HFFc6 (cell line): ENCODE data around the gene S100Z. TPM values are rescaled to one million over a fixed set of nuclear protein-coding genes. Genes with fewer than 3 reads are reported as not detected.
"Not testable (repeated sequence)": the region's sequence is repeated elsewhere in the genome, so short reads cannot be mapped to it uniquely, and the experiment has no call there.

ENCODE experiments used
- DNase-seq: peaks from one replicate; pipeline ENCODE4 v3.0.0-alpha.2; 2018
- H3K27ac Mint-ChIP-seq: 2 replicates; pipeline ENCODE4 v1.8.0; 2020; ENCODE audit warnings: mild to moderate bottlenecking, mixed read lengths
- H3K27me3 Mint-ChIP-seq: 2 replicates; pipeline ENCODE4 v1.8.0; 2021; ENCODE audit warnings: mild to moderate bottlenecking, moderate library complexity, mixed read lengths; ENCODE audit not compliant: insufficient read depth
- H3K36me3 Mint-ChIP-seq: 2 replicates; pipeline ENCODE4 v1.8.0; 2021; ENCODE audit warnings: low read depth, mixed read lengths
- H3K4me1 Mint-ChIP-seq: 2 replicates; pipeline ENCODE4 v1.8.0; 2020; ENCODE audit warnings: low read depth, mixed read lengths
- H3K4me3 Mint-ChIP-seq: 2 replicates; pipeline ENCODE4 v1.8.0; 2020; ENCODE audit warnings: mild to moderate bottlenecking, moderate library complexity, mixed read lengths
- H3K9me3 Mint-ChIP-seq: 2 replicates; pipeline ENCODE4 v1.8.0; 2020; ENCODE audit warnings: mild to moderate bottlenecking, mixed read lengths
- total RNA-seq, 6 experiments: library from RNA; stranded (reverse); fragmentation: NEBNext Ultra II Directional; extraction: Animal tissue kit (Norgen Biotek cat#: 25700); gene quantifications; 2 replicates in 1 of 6; 3 replicates in 5 of 6; pipeline ENCODE4 v1.2.3, GENCODE V29; 2021
- TF ChIP-seq, protein P1 (sequence below): fragments of 200-600 bp; sonication (generic); IDR thresholded peaks from 2 replicates; pipeline ENCODE4 v1.5.0; 2021; ENCODE audit warnings: antibody characterized with exemption, mild to moderate bottlenecking

Gene S100Z
- total RNA-seq, 6 experiments from 2014 or later = not detected

DNA sequence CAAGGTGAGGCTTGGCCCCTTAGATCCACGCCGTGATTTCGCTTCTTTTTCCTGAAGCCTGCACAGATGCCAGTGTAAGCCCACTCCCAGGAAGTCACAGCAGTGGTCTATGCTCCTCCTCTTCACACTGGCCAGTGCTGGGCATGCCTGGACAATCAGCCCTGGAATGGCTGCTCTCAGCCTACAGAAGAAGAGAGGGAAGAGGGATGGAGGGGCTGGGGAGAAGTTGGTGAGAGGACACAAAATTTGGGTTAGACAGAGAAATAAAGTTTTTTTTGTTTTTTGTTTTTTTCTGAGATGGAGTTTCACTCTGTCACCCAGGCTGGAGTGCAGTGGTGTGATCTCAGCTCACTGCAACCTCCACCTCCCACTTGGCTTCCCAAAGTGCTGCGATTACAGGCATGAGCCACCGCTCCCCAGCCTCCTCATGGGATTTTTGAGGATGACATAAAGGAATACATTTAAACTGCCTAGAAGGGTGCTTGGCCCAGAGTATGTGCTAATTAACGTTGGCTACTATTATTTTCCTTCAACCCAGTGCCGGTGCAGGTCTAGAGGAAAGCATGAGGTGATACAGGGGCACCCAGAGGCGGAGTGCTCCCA, 830 bp downstream of the S100Z start:
- Mint-ChIP-seq H3K9me3 (no peaks in the 10 kb centered on the region), H3K27ac (no peak overlapping the region), H3K4me3 (no peak overlapping the region), H3K36me3 (no peaks in the 10 kb centered on the region), H3K4me1 (no peaks in the 10 kb centered on the region), H3K27me3 (no peaks in the 10 kb centered on the region; the same call in none of the 2 replicates)
- TF ChIP-seq, protein P1, sequence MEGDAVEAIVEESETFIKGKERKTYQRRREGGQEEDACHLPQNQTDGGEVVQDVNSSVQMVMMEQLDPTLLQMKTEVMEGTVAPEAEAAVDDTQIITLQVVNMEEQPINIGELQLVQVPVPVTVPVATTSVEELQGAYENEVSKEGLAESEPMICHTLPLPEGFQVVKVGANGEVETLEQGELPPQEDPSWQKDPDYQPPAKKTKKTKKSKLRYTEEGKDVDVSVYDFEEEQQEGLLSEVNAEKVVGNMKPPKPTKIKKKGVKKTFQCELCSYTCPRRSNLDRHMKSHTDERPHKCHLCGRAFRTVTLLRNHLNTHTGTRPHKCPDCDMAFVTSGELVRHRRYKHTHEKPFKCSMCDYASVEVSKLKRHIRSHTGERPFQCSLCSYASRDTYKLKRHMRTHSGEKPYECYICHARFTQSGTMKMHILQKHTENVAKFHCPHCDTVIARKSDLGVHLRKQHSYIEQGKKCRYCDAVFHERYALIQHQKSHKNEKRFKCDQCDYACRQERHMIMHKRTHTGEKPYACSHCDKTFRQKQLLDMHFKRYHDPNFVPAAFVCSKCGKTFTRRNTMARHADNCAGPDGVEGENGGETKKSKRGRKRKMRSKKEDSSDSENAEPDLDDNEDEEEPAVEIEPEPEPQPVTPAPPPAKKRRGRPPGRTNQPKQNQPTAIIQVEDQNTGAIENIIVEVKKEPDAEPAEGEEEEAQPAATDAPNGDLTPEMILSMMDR = no peak
- no peak for DNase-seq

DNA sequence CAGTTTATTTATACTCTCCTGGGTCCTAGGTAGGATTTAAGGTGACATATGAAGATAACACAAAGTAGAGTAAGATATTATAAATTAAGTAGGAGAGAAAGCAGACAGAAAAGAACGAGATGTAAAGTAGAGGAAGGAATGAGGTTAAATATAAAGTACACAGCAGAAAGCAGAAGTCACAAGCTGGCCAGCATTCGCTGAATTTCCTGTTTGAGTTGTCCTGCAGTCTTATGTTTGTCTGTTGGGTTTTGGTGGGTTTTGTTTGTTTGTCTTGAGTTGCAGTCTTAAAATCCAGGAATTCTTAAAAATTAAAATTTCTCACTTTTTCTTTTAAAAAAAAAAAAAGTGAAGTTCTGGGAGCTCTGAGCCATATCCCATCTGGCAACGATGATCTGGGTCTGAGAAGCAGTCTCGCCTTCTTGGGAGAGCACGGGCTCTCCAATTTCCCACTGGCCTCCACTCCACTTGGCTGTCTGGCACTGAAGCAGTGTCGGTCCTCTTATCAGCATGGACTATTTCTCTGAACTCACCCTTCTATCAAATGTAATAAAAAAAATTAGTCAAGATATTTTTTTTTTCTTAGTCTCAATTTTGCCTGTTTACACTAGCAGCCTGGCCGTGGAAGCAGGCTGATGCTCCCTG, 2.0 kb downstream of the S100Z start:
- Mint-ChIP-seq H3K36me3 (no peaks in the 10 kb centered on the region), H3K4me1 (no peaks in the 10 kb centered on the region), H3K27ac (no peak overlapping the region), H3K9me3 (no peaks in the 10 kb centered on the region), H3K4me3 (no peak overlapping the region), H3K27me3 (no peaks in the 10 kb centered on the region; the same call in 1 of the 2 replicates)
- DNase-seq = no peak
- TF ChIP-seq, protein P1 = no peak

DNA sequence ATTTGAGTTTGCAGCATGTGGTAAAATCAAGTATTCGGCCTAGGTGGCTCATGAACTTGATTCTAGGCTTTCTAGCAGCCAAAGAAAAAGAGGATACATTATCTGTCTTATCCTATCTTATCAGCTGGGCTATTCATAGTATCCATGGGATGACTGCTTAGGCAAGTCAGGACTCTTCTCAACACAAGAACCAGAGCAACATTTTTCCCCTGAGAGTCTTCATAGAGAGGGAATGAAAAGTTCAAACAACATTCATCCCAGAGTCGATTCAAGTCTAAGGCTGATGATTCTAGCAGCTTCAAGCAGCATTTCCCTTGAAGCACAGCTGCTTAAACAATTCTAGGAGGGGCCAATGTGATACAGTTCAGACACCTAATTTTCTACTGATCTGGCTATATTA, 3.0 kb downstream of the S100Z start:
- Mint-ChIP-seq H3K9me3 (no peaks in the 10 kb centered on the region), H3K4me1 (no peaks in the 10 kb centered on the region), H3K27me3 (no peaks in the 10 kb centered on the region; the same call in 1 of the 2 replicates), H3K36me3 (no peaks in the 10 kb centered on the region), H3K4me3 (no peak overlapping the region), H3K27ac (no peak overlapping the region)
- TF ChIP-seq, protein P1 = no peak
- no peak for DNase-seq

DNA sequence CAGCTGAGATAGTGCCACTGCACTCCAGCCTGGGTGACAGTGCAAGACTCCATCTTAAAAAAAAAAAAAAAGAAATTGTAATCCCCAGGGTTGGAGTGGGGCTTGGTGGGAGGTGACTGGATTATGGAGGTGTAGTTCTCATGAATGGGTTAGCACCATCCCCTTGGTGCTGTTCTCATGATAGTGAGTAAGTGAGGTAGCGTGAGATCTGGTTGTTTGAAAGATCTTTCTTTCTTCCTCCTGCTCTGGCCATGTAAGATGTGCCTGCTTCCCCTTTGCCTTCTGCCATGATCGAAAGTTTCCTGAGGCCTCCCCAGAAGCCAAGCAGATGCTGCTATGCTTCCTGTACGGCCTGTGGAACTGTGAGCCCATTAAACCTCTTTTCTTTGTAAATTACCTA, 3.9 kb downstream of the S100Z start:
- not testable (repeated sequence) for H3K4me1 Mint-ChIP-seq, H3K9me3 Mint-ChIP-seq, DNase-seq, H3K27ac Mint-ChIP-seq, H3K4me3 Mint-ChIP-seq, H3K27me3 Mint-ChIP-seq, H3K36me3 Mint-ChIP-seq

DNA sequence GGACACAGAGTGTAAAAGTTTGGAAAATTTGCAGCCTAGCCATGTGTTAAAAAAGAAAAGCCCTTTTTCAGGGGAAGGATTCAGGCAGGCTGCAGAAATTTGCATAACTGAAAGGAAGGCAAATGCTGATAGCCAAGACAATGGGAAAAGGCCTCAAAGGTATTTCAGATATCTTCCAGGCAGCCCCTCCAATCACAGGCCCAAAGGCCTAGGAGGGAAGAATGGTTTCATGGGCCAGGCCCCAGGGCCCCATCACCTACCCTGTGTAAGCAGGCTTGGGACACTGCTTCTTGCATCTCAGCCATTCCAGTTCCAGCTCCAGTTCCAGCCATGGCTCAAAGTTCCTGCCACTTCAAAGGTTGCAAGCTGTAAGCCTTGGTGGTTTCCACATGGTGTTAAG, 4.8 kb downstream of the S100Z start:
- H3K36me3 Mint-ChIP-seq = no peaks in the 10 kb centered on the region
- H3K27me3 Mint-ChIP-seq = peaks cover 2% of the 10 kb centered on the region
- no peaks in the 10 kb centered on the region for H3K4me1 Mint-ChIP-seq
- H3K9me3 Mint-ChIP-seq = no peaks in the 10 kb centered on the region
- DNase-seq = no peak
- no peak overlapping the region for H3K27ac Mint-ChIP-seq
- H3K4me3 Mint-ChIP-seq = no peak overlapping the region
- TF ChIP-seq, protein P1 = no peak

DNA sequence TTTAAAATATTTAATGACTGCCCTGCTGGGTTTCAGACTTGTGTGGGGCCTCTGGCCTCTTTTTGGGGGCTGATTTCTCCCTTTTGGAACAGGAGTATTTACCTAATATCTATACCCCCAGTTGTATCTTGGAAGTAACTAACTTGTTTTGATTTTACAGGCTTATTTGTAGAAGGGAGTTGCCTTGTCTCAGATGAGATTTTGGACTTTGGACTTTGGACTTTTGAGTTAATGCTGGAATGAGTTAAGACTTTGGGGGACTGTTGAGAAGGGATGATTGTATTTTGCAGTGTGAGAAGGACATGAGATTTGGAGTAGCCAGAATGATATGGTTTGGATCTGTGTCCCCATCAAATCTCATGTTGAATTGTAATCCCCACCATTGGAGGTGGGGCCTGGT, 5.7 kb downstream of the S100Z start:
- not testable (repeated sequence) for H3K4me3 Mint-ChIP-seq, H3K4me1 Mint-ChIP-seq, H3K36me3 Mint-ChIP-seq, H3K9me3 Mint-ChIP-seq, H3K27me3 Mint-ChIP-seq, H3K27ac Mint-ChIP-seq, DNase-seq
